DMS114 treated with DMSO at 0.1 percent for 48 hours (cell line): ENCODE data around the gene USP25.
A peak's percentile ranks its signal among the peaks of the same experiment; 100 is the strongest.

Experiments
- DNase-seq: peaks from one replicate; lab custom pipeline; 2025; ENCODE audit not compliant: unreplicated experiment; lab: John Stamatoyannopoulos, UW

Gene USP25, protein sequence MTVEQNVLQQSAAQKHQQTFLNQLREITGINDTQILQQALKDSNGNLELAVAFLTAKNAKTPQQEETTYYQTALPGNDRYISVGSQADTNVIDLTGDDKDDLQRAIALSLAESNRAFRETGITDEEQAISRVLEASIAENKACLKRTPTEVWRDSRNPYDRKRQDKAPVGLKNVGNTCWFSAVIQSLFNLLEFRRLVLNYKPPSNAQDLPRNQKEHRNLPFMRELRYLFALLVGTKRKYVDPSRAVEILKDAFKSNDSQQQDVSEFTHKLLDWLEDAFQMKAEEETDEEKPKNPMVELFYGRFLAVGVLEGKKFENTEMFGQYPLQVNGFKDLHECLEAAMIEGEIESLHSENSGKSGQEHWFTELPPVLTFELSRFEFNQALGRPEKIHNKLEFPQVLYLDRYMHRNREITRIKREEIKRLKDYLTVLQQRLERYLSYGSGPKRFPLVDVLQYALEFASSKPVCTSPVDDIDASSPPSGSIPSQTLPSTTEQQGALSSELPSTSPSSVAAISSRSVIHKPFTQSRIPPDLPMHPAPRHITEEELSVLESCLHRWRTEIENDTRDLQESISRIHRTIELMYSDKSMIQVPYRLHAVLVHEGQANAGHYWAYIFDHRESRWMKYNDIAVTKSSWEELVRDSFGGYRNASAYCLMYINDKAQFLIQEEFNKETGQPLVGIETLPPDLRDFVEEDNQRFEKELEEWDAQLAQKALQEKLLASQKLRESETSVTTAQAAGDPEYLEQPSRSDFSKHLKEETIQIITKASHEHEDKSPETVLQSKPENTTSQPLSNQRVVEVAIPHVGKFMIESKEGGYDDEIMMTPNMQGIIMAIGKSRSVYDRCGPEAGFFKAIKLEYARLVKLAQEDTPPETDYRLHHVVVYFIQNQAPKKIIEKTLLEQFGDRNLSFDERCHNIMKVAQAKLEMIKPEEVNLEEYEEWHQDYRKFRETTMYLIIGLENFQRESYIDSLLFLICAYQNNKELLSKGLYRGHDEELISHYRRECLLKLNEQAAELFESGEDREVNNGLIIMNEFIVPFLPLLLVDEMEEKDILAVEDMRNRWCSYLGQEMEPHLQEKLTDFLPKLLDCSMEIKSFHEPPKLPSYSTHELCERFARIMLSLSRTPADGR

DNA sequence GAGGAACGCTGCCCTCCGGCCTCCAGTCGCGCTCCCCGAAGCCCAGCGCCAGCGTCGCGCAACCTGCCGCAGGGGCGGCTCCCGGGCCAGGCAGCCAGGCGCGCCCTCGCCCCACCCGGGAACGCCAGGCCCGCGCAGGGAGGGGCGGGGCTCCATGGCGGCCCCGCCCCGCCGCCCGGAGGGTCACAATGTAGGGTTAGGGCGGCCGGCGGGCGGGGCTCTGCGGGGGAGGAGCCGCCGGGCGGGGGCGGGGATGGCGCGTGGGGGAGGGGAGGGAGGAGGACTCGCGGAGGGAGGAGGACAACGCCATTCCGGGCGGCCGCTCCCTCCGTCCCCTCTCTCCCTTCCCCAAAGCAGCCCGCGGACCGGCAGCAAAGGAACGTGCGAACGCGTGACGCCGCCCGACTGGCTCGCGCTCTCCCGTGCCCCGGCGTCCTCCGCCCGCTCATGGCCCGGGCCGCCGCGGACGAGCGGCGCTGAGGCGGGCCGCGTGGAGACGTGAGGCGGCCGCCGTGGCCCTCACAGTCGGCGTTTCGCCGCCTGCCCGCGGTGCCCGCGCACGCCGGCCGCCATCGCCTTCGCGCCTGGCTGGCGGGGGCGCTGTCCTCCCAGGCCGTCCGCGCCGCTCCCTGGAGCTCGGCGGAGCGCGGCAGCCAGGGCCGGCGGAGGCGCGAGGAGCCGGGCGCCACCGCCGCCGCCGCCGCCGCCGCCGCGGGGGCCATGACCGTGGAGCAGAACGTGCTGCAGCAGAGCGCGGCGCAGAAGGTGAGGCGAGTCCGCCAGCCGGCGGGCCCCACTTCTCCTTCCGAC is at the start of gene USP25:
TSS of gene USP25 (plus strand) at position 309 of the 810 bp plus-strand sequence. CDS start at position 721, 412 bp downstream.
- DNase-seq: peak; percentile 51

DNA sequence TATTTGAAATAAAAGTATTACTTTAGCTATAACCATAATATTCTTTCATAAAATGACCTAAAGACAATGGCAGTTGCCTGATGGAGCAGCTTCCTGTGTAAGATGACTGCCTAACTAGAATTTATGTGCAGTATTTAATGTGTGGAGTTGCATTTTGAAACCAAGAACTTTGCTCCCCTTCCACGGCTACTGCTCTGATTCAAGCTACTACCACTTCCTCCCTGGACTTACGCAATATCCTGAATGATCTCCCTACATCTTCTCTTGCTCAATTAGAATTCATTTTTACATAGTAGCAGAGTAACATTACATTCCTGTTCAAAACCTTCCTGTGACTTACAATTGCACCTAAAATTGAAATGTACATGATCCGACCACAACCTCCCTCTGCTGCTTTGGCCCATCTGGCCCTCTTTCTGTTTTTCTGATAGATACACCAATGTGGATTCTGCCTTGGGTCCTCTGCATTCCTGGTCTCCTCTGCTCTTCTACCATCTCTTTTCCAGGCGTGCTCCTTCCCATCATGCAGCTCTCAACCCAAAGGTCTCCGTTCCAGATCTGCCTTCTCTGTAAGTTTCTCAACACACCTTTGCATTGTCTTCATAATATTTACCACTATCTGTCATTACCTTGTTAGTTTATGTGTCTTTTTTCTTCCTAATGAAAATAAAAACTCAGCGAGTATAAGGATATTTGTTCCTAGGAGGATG is 47.4 kb upstream of the USP25 start:
- no peak for DNase-seq

DNA sequence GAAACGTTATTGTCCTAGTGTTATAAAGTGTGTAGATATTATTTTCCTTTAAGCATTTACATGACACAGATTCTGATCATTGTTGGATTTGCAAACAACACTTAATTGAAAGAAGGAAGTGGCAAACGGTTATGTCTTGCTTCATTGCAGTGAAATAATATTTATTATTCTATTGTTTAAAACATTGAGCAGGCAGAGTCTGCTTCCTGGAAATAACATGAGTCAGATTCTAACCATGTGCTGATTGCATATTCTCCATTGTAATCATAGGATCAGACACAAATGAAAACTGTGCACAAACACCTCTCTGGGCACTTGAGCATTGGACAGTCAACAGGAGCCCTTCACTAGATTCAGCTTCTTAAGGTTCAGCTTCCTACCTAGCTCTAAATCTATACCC is 46.8 kb upstream of the USP25 start:
- no peak for DNase-seq

DNA sequence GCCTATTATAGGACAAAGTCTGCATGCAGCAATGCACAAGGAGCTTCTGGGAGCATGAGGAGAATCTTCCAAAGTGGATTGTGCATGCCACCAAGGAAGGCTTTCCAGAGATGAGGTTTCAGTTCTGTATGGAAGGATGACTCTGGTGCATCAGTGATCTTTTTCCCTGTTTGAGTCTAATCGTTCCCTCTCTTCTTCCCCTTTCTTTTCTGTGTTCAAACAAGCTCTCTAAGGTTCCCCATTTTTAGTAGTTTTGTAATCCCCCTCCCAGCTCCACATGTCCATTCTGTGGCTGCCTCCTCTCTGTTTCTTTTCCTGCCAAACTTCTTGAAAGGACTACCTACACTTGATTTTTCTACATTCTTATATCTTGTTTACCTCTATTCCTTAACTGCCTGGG is 43.3 kb upstream of the USP25 start:
- no peak for DNase-seq

DNA sequence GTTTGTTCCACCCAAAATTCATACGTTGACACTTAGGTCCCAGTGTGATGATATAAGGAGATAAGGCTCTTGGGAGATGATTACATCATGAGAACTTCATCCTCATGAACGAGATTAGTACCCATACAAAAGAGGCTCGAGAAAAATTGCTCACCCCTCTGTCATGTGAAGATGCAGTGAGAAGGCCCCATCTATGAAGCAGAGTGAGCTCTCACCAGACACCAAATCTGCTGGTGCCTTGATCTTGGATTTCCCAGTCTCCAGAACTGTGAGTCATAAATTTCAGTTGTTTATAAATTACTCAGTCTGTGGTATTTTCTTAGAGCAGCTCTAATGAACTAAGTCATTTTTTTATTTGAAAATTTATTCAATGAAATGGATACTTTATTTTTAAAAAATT is 42.6 kb upstream of the USP25 start:
- no peak for DNase-seq

DNA sequence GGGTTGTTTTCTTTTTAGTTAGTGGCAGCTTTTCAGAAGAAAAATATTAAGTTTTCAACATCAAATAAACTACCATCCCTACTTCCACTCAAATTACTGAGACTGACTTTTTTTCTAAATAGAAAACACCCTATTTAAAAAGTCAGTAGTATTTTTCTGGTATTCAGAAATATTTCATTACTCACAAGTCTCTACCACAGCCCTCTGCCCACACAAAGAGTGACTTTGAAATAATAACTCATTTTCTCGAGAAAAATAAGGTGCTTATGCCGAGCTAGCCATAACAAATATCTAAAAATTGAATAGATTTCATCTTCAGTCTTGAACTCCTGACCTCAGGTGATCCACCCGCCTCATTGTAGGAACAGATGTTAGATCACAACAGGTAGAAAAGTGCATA is 41.8 kb upstream of the USP25 start:
- no peak for DNase-seq

DNA sequence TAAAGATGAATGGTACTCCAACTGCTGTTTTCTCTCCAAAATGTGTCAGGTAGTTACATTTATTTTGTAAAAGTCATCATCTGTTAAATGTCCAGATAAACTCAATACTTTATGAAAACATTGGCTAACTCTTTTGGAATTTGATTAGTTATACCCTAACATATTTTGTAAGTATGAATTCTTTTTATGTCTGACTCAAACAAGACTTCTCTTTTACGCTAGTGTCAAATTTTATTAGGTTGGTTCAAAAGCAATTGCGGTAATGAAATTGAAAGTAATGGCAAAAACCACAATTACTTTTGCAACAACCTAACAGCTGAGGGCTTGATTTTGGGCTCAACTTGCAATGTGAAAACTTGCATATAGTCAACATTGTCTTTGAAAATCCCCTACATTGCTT is 41.0 kb upstream of the USP25 start:
- DNase-seq: no peak

DNA sequence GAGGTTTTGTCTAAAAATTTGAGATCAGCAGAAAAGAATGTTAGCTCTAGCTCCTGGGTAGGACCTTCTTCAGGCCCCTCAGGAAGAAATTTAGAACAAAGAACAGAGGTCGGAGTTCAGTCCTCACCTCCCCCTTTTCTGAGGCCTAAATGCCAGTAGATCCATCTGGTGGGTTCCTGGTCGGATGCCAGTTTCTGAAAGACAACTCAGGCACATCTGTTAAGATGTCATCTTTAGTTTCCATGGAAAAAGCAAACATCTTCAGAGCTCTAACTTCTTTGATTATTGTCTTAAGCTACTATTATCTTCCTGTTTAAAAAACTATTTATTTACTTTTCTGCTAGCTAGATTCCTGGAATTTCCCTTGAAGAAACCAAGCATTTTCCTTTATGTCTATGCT is 37.1 kb upstream of the USP25 start:
- DNase-seq: no peak

DNA sequence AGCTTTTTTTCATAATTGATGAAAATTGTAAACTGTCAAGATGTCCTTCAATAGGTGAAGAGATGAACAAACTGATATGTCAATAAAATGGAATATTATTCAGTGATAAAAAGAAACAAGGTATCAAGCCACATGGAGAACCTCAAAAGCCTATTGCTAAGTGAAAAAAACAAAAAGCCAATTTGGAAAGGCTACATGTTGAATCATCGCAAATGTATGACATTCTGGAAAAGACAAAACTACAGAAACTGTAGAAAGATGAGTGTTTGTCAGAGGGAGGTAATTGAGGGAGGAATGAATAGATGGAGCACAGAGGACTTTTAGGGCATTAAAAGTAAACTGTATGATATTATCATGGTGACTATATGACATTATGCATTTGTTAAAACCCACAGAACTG is 34.5 kb upstream of the USP25 start:
- no peak for DNase-seq

DNA sequence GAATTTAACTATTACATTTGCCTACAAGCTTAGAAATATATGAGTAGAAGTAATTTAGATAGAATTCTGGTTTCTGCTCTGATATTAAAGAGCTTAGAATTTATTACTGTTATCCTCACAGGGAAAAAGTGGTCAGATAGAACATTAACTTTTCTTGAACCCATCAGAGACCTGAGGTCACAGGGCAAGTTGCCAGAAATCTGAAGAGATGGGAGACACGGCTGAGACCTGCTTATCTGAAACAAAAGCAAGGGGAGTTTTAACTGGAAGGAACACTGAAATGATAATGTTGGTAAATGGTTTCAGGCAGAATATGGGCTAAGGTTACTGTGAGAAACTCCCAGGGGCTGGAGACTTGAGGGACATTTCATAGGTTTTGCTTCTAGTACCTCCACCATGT is 28.0 kb upstream of the USP25 start:
- no peak for DNase-seq

DNA sequence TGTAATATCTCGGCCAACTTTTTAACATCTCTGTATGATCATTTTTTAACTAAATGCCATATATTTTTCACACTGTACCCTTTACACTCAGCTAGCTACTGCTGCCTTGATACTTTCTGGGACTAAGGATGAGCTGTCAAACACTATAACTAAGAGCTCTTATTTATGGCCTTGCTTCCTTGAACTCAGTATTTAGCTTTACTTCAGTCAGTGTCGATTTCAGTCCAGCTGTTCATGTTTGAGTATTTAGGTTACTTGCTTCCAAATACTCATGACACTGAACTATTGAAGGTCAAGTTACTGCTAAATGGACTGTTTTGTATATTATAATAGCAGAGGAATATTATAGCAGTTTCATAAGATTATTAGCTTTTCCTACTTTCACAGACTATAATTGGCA is 25.9 kb upstream of the USP25 start:
- no peak for DNase-seq

DNA sequence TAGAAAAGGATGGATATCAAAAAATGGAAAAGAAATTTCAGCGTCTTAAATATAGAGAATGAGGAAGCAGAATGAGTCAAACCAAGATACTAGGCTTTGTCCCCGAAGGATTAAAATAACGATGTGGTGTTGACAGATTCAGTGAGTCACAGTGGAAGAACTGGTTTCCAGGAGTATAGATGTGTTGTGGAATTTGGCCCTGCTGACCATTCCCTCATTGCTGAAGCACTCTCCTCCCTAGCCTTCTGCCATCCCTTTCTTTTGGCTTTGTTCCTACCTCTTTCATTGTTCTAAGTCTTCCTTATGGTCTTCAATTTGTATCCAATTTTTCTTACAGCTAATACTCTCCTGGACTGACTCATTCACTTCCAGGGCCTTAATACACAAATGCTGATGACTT is 23.1 kb upstream of the USP25 start:
- no peak for DNase-seq

DNA sequence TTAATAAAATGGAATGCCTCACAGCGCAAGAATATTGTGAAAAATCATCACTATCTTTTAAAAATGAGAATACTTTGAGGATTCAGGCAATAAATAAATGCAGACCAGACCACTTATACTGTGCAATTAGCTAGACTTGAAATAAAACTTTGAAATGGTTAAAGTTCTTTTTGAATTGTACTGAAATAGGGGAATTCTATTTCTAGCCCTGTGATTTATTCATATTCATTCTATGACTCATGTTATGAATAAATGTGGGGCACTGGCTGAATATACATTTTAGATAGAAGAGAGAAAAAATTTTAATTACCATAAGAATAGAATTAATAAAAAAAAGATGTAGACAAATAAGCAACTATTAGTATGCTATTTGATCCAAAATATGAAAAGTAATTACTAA is 16.4 kb upstream of the USP25 start:
- DNase-seq: no peak

DNA sequence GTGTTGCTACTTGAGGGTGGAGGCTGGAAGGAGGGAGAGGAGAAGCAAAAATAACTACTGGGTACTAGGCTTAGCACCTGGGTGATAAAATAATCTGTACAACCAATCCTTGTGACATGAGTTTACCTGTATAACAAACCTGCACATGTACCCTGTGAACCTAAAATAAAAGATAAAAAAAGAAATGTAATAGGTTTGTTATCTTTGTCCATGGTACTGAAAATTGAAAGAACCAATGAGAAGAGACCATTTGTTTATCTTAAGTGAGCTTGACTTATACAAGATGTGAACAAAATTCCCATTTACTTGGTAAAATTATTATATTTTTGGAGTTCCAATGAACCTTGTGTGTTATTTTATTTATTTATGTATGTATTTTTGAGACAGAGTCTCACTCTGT is 11.1 kb upstream of the USP25 start:
- no peak for DNase-seq

DNA sequence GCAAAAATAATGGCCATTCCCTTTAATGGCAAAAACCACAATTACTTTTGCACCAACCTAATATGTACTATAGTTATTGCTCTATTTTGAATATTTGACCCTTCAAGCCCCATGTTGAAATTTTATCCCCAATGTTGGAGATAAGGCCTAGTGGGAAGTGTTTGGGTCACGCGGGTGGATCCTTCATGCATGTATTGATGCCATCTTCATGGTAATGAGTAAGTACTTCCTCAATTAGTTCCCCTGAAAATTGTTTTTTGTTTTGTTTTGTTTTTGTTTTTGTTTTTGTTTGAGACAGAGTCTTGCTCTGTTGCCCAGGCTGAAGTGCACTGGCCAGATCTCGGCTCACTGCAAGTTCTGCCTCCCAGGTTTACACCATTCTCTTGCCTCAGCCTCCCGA is 9.8 kb upstream of the USP25 start:
- DNase-seq: no peak

DNA sequence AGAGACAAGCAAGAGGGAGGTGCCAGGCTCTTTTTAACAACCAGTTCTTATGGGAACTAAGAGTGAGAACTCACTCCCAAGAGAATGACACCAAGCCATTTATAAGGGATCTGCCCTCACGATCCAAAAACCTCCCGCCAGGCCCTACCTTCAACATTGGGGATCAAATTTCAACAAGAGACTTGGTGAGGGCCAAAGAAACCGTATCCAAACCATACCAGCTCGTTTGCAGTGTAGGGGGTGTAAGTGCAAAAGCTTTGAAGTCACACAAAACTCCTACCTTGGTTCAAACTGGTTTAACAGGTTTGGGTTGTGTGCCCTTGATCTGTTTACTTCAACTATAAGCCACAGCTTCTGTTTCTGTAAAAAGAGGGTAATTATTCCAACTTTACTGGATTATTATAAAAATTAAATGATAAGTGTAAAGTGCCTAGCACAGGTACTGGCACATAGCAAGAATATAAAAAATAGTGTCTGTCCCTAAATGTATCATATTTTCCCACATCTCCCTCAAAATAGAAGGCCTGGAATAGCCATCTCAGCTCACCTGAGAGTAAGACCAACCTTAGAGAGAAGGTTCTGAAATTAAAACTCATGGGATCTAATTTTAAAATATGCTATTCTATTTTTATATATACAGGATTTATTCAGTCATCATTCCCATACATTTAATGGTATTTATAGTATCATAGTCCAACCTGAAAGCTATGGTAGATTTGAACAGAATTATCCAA is 7.0 kb upstream of the USP25 start:
- DNase-seq: no peak

DNA sequence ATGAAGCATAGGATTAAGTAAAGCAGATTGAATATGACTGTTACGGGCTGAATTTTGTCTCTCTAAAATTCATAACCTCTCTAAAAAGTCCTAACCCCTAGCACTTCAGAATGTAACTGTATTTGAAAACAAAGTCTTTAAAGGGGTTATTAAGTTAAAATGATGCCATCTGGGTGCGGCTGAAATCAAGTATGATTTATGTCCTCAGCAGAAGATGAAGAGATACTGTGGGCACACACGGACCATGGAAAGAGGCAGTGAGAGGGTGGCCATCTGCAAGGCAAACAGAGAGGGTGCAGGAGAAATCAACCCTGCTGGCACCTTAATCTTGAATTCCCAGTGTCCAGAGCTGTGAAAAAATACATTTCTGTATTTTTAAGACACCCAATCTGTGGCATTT is 3.8 kb upstream of the USP25 start:
- DNase-seq: no peak

DNA sequence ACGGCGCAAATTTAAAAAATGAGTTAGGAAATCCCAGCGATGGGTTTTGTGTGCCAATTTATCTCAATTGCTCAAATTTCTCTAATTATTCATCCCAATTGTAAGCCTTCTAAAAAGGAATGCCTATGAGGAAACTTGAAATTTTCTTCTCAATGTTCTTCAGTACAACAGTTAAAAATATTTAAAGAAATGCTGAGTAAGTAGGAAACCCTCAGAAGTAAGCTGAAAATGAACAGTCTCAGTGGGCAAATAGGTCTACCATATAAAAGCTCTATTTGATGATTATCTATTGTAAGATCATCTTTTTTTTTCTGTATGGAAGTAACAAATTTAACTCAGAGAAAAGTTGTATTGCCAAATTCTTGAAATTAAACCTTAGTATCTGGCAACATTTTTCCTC is 1.7 kb upstream of the USP25 start:
- DNase-seq: no peak

DNA sequence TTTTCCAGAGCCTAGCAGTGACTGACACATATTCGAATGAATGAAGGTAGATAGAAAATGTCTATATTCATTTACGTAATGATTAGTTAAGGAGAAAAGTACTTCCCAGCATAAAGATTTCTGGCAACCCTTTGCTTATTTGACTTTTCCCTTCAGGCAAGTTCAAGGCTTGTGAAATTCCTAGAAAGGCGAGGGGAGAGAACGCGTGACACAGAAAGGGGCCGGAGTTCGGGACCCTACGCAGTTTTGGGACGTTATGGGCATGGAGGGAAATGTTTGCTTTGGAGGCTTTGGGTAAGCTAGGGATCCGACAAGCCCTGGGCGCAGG is 472 bp upstream of the USP25 start:
- DNase-seq: peak; percentile 51
